ENCODE measurements around the gene UBR3. TPM values are rescaled to one million over a fixed set of nuclear protein-coding genes. Genes with fewer than 3 reads are reported as not detected.
A peak's percentile ranks its signal among the peaks of the same experiment; 100 is the strongest.

The UBR3 gene
- total and polyA plus RNA-seq, 5 donors from 2014 or later: 8.1 to 45.1 (median 9.6) TPM

DNA sequence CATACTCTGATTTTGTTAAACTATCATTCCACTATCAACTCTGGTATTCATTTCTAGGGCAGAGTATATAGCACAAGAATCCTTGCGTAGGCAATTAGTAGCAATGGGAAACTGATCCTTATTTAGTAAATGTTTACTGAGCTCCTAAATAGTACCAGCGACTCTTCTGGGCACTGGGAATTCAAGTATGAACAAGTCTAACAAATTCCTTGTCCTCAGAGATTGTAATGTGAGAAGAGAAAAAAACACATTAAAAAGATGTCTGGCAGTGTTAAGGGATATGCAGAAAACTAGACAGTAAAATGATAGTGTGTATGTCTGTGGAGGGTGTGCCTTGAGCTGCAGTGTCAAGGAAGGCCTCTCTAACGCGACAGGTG lies 3.3 kb upstream of the UBR3 start:
- H3K4me1 Mint-ChIP-seq: peaks cover 40 to 70% (median 48%) of the 10 kb centered on the region in 4 donors
- peak overlapping the region; percentile 96 for H3K4me3 ChIP-seq (ENCODE audit: low read depth, low read length)

DNA sequence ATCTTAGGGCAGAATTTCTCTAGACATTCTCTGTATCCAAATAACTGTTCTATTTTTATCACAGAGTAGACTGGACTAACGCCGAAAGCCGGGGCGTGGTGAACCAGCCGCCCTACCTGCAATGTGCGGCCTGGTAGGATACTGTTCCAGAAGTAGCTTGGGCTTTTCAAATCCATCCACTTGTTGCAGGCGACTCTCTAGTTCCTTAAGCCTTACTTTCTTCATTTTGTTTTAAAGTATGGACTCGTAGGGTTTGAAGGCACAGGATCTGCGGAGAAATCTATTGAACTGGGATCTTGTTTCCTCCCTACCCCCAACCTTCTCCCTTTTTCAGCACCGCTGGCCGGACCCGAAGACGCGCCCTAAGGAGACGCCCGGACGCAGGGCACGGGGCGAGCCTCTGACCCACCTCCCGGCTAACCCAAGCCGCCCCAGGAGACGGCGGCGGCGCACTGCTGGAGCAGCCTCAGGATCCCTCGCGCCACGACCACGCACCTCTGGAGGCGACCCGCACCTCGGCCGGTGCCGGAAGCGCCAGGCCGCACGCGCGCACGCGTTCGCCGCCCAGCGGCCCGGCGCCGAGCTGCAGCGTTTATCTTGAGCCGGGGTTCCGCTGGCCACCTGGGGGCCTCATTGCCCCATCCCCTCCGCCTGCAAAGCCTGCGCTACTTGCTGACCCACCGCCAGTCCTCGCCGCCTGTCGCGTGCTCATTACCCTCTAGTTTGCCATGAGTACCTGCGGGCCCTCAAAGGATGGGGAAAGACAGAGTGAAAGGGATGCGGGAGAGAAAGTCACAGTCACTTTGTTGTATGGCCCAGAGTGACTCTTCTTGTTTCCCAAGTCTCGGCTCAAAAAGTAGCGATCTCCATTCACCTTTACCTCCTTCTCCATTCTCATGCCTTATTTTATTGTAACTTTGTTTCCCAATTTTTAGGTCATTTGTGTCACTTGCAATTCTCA lies 2.6 kb upstream of the UBR3 start, which contains the start of gene METTL5:
METTL5 (minus strand) TSS at position 533 of the 961 bp plus-strand sequence; CDS start at position 225, 308 bp downstream.
- peaks cover 40 to 68% (median 49%) of the 10 kb centered on the region in 4 donors for H3K4me1 Mint-ChIP-seq
- peaks cover 41% of the 10 kb centered on the region for H3K4me1 ChIP-seq (ENCODE audit: control insufficient read depth, insufficient read depth, low read length, poor library complexity, severe bottlenecking)
- peak within 1 kb of the TSS; percentile 84 to 91 (median 91) for H3K27ac Mint-ChIP-seq
- peak within 1 kb of the TSS; percentile 96 for H3K4me3 ChIP-seq (ENCODE audit: low read depth, low read length)
- H3K36me3 ChIP-seq (ENCODE audit: control insufficient read depth, insufficient read depth, low read length): peaks cover 8% of the 10 kb centered on the region
- H3K4me3 Mint-ChIP-seq: peak within 1 kb of the TSS; percentile 92 to 96 (median 94)
- DNase-seq: peak; percentile 70 to 79 (median 75)
- ATAC-seq (ENCODE audit: low read depth in 2 of 2): peak; percentile 73 to 76
- H3K9me3 Mint-ChIP-seq: no peaks in the 10 kb centered on the region
- peak within 1 kb of the TSS; percentile 77 for H3K27ac ChIP-seq (ENCODE audit: insufficient read depth, low read length, poor library complexity, severe bottlenecking)
- H3K36me3 Mint-ChIP-seq: peaks cover 4% of the 10 kb centered on the region
- H3K27me3 Mint-ChIP-seq: no peaks in the 10 kb centered on the region
- H3K27me3 ChIP-seq (ENCODE audit: control insufficient read depth, insufficient read depth, low read length): no peaks in the 10 kb centered on the region
- H3K9me3 ChIP-seq (ENCODE audit: control insufficient read depth in 2 of 2, low read length in 2 of 2): no peaks in the 10 kb centered on the region

More for the DNA sequence above, 3.3 kb upstream of the UBR3 start:
- Mint-ChIP-seq H3K9me3 (no peaks in the 10 kb centered on the region), H3K4me3 (peak overlapping the region; percentile 90 to 96 (median 92)), H3K27me3 (no peaks in the 10 kb centered on the region), H3K36me3 (peaks cover 9% of the 10 kb centered on the region), H3K27ac (peak overlapping the region in 2 of 3 donors; percentile 84 to 85)
- DNase-seq (no peak), ATAC-seq (ENCODE audit: low read depth in 2 of 2) (no peak)
- no peaks in the 10 kb centered on the region for H3K9me3 ChIP-seq (ENCODE audit: control insufficient read depth in 2 of 2, low read length in 2 of 2)
- peaks cover 36% of the 10 kb centered on the region for H3K4me1 ChIP-seq (ENCODE audit: control insufficient read depth, insufficient read depth, low read length, poor library complexity, severe bottlenecking)
- H3K36me3 ChIP-seq (ENCODE audit: control insufficient read depth, insufficient read depth, low read length): peaks cover 8% of the 10 kb centered on the region
- H3K27me3 ChIP-seq (ENCODE audit: control insufficient read depth, insufficient read depth, low read length): no peaks in the 10 kb centered on the region
- peak overlapping the region; percentile 77 for H3K27ac ChIP-seq (ENCODE audit: insufficient read depth, low read length, poor library complexity, severe bottlenecking)

DNA sequence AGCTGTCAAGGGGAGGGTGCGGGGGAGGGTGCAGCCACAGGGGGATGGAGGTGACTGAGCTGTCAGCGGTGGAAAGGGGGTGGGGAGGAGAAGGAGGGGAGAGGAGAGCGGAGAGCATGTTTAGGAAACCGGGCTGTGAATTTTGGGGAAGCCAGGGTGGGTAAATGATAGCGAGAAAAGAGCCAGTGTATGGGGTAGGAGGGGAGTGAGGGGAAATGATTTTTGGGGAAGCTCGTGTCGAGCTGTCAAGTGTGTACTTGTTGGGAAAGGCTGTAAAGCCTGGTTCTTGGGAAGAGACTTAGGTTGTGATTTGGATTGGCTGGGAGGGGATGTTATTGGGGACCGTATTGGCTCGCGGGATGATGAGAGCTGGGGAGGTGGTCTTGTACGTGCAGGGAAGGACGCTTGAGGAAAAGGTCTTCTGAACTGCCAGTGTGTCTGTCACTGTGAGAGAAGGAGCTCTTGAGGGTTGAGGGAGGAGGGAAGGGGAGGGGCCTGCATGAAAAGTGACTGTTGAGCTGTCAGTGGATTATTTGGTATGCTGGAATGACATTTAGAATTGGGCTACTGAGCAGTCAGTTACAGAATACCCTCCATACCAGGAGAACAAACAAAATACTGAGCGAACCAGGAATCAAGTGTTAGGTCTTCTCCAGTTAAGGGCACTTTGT lies 1.0 kb downstream of the UBR3 start:
- Mint-ChIP-seq H3K9me3 (no peaks in the 10 kb centered on the region), H3K4me1 (peaks cover 43 to 73% (median 49%) of the 10 kb centered on the region in 4 donors), H3K27me3 (no peaks in the 10 kb centered on the region), H3K36me3 (peaks cover 4% of the 10 kb centered on the region), H3K4me3 (peak overlapping the region; percentile 93 to 99 (median 96)), H3K27ac (peak overlapping the region; percentile 84 to 96 (median 96))
- ATAC-seq (ENCODE audit: low read depth in 2 of 2): peak; percentile 27 to 35
- no peaks in the 10 kb centered on the region for H3K36me3 ChIP-seq (ENCODE audit: control insufficient read depth, insufficient read depth, low read length)
- H3K27ac ChIP-seq (ENCODE audit: insufficient read depth, low read length, poor library complexity, severe bottlenecking): peak overlapping the region; percentile 61
- H3K4me3 ChIP-seq (ENCODE audit: low read depth, low read length): peak overlapping the region; percentile 93
- H3K4me1 ChIP-seq (ENCODE audit: control insufficient read depth, insufficient read depth, low read length, poor library complexity, severe bottlenecking): peaks cover 40% of the 10 kb centered on the region
- no peaks in the 10 kb centered on the region for H3K9me3 ChIP-seq (ENCODE audit: control insufficient read depth in 2 of 2, low read length in 2 of 2)
- DNase-seq: peak; percentile 29 to 73 (median 41)
- H3K27me3 ChIP-seq (ENCODE audit: control insufficient read depth, insufficient read depth, low read length): no peaks in the 10 kb centered on the region

DNA sequence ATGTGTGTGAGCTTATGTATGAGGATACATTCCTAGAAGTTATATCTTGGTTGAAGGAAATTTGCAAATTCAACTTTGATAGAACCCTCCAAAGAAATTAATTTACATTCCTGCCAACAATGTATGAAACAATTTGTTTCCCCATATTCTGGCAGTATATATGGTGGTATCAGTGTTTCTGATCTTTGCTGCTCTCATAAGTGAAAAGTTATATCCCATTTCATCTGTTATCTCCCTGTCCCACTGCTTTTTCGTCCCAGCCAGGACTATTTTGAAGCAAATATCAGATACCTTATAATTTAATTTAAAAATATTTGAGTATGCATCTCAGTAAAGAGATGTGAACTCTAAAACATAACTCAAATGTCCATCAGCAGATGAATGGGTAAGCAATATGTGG lies 7.1 kb downstream of the UBR3 start:
- Mint-ChIP-seq H3K4me3 (peak overlapping the region in 1 of 4 donors; percentile 33), H3K27me3 (no peaks in the 10 kb centered on the region), H3K36me3 (peaks cover 5% of the 10 kb centered on the region), H3K9me3 (peaks cover 0 to 1% (median 0%) of the 10 kb centered on the region in 7 donors), H3K4me1 (peaks cover 36 to 76% (median 55%) of the 10 kb centered on the region in 4 donors), H3K27ac (peak overlapping the region in 1 of 3 donors; percentile 56)
- Histone ChIP-seq H3K9me3 (ENCODE audit: control insufficient read depth in 2 of 2, low read length in 2 of 2) (no peaks in the 10 kb centered on the region), H3K4me1 (ENCODE audit: control insufficient read depth, insufficient read depth, low read length, poor library complexity, severe bottlenecking) (peaks cover 24% of the 10 kb centered on the region), H3K27me3 (ENCODE audit: control insufficient read depth, insufficient read depth, low read length) (no peaks in the 10 kb centered on the region), H3K27ac (ENCODE audit: insufficient read depth, low read length, poor library complexity, severe bottlenecking) (no peak overlapping the region), H3K36me3 (ENCODE audit: control insufficient read depth, insufficient read depth, low read length) (no peaks in the 10 kb centered on the region), H3K4me3 (ENCODE audit: low read depth, low read length) (no peak overlapping the region)
- ATAC-seq (ENCODE audit: low read depth in 2 of 2) (no peak), DNase-seq (no peak)

DNA sequence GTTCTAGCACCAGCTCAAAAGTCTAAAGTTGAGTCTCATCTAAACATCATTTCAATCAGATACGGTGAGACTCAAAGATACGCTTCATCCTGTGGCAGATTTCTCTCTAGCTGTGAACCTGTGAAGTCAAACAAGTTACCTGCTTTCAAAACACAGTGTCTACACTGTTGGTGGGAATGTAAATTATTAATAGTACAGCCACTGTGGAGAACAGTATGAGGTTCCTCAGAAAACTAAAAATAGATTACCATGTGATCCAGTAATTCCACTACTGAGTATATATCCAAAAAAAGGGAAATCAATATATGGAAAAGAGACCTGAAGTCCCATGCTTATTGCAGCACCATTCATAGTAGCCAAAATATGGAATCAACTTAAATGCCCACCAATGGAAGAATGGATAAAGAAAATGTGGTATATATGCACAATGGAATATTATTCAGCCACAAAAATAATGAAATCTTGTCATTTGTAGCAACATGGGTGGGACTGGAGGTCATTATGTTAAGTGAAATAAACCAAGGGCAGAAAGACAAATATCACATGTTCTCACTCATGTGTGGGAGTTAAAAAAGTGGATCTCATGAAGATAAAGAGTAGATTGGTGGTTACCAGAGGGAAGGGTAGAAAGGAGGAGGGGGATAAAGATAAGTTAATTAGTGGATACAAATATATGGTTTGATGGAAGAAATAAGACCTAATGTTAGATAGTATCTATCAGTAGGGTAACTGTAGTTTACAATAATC lies 11.7 kb downstream of the UBR3 start:
- Histone ChIP-seq H3K27ac (ENCODE audit: insufficient read depth, low read length, poor library complexity, severe bottlenecking) (no peak overlapping the region), H3K4me3 (ENCODE audit: low read depth, low read length) (no peak overlapping the region), H3K27me3 (ENCODE audit: control insufficient read depth, insufficient read depth, low read length) (no peaks in the 10 kb centered on the region), H3K4me1 (ENCODE audit: control insufficient read depth, insufficient read depth, low read length, poor library complexity, severe bottlenecking) (peaks cover 6% of the 10 kb centered on the region), H3K9me3 (ENCODE audit: control insufficient read depth in 2 of 2, low read length in 2 of 2) (no peaks in the 10 kb centered on the region), H3K36me3 (ENCODE audit: control insufficient read depth, insufficient read depth, low read length) (no peaks in the 10 kb centered on the region)
- Mint-ChIP-seq H3K4me1 (peaks cover 26 to 73% (median 49%) of the 10 kb centered on the region in 4 donors), H3K27me3 (no peaks in the 10 kb centered on the region), H3K9me3 (peaks cover 0 to 1% (median 0%) of the 10 kb centered on the region in 7 donors), H3K36me3 (peaks cover 12% of the 10 kb centered on the region), H3K27ac (peak overlapping the region; percentile 7 to 70 (median 7)), H3K4me3 (no peak overlapping the region)
- no peak for ATAC-seq (ENCODE audit: low read depth in 2 of 2)
- DNase-seq: no peak

DNA sequence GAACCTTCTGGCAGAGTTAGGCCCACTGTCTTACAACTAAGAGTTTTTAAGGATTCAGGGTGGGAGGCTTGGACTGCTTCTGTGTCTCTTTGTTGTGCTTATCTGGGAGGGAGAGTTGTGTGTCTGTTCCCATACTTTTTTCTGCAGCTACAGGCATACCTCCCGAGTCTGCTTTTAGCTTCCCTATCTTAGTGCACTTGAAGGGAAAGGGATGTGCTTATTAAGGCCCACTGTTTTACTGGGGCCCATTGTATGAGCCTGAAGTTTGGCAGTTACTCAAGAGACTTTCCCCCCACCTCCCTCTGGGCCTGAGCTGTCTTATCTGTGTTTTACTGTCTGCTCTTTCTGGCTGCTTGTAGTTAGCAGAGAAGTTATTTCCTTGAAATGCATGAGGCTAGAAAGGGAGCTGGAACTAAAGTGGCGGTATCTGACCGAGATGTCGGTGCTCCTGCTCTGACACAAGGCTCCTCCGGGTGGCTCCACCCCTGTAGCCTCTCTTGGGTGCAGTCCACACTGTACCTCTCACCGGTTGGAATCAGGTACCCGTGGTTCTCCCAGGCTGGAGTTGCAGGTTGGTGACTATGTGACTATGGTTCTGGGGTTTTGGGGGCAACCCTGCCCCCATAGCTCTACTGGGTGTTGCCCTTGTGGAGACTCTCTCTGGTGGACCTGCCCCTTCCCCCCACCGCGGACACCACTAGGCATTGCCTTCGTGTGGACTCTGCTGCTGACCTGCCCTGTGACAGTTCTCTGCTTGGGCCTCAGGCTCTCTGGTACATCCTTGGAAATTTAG lies 12.9 kb downstream of the UBR3 start:
- Mint-ChIP-seq H3K27ac (peak overlapping the region in 1 of 3 donors; percentile 70), H3K36me3 (peaks cover 12% of the 10 kb centered on the region), H3K4me3 (no peak overlapping the region), H3K27me3 (no peaks in the 10 kb centered on the region), H3K9me3 (peaks cover 0 to 1% (median 0%) of the 10 kb centered on the region in 7 donors), H3K4me1 (peaks cover 28 to 75% (median 44%) of the 10 kb centered on the region in 4 donors)
- no peak for DNase-seq
- Histone ChIP-seq H3K36me3 (ENCODE audit: control insufficient read depth, insufficient read depth, low read length) (no peaks in the 10 kb centered on the region), H3K4me1 (ENCODE audit: control insufficient read depth, insufficient read depth, low read length, poor library complexity, severe bottlenecking) (no peaks in the 10 kb centered on the region), H3K4me3 (ENCODE audit: low read depth, low read length) (no peak overlapping the region), H3K27me3 (ENCODE audit: control insufficient read depth, insufficient read depth, low read length) (no peaks in the 10 kb centered on the region), H3K27ac (ENCODE audit: insufficient read depth, low read length, poor library complexity, severe bottlenecking) (no peak overlapping the region), H3K9me3 (ENCODE audit: control insufficient read depth in 2 of 2, low read length in 2 of 2) (no peaks in the 10 kb centered on the region)
- ATAC-seq (ENCODE audit: low read depth in 2 of 2): no peak

Measured in CD4-positive, CD25-positive, alpha-beta regulatory T cell (primary cell).